ENCODE data around the gene PDYN. TPM values are rescaled to one million over a fixed set of nuclear protein-coding genes. Genes with fewer than 3 reads are reported as not detected.

Gene PDYN
- total and polyA plus RNA-seq, 8 donors: not detected

GRCh38 chr20:1952737-1953530 lies 40.9 kb downstream of the PDYN start:
- intact Hi-C loops (cut with DNase I; ENCODE audit: low total_unique reads): no loop called here
- H3K9me3 ChIP-seq: no peaks in the 10 kb centered on the region
- no peaks in the 10 kb centered on the region for H3K4me1 ChIP-seq
- TF ChIP-seq POLR2AphosphoS5 (IDR thresholded peaks at IDR 0.05) (no peak), POLR2A (IDR thresholded peaks at IDR 0.05) (no peak), EP300 (IDR thresholded peaks at IDR 0.05) (no peak)
- TF ChIP-seq, protein P1, sequence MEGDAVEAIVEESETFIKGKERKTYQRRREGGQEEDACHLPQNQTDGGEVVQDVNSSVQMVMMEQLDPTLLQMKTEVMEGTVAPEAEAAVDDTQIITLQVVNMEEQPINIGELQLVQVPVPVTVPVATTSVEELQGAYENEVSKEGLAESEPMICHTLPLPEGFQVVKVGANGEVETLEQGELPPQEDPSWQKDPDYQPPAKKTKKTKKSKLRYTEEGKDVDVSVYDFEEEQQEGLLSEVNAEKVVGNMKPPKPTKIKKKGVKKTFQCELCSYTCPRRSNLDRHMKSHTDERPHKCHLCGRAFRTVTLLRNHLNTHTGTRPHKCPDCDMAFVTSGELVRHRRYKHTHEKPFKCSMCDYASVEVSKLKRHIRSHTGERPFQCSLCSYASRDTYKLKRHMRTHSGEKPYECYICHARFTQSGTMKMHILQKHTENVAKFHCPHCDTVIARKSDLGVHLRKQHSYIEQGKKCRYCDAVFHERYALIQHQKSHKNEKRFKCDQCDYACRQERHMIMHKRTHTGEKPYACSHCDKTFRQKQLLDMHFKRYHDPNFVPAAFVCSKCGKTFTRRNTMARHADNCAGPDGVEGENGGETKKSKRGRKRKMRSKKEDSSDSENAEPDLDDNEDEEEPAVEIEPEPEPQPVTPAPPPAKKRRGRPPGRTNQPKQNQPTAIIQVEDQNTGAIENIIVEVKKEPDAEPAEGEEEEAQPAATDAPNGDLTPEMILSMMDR (IDR thresholded peaks at IDR 0.05): no peak
- H3K27me3 ChIP-seq: peaks cover 0 to 9% (median 0%) of the 10 kb centered on the region in 3 donors
- 47 to 60% (median 53%) methylated on average over 6 of the region's 6 CpGs for WGBS, 5 donors
- no peak overlapping the region for H3K4me3 ChIP-seq
- H3K27ac ChIP-seq: no peak overlapping the region
- no peak for DNase-seq
- no peaks in the 10 kb centered on the region for H3K36me3 ChIP-seq

- H3K9me3 ChIP-seq: no peaks in the 10 kb centered on the region
- intact Hi-C loops (cut with DNase I; ENCODE audit: low total_unique reads): no loop called here
- TF ChIP-seq POLR2A (IDR thresholded peaks at IDR 0.05): no peak
- no peak for TF ChIP-seq EP300 (IDR thresholded peaks at IDR 0.05)
- no peak for TF ChIP-seq POLR2AphosphoS5 (IDR thresholded peaks at IDR 0.05)
- TF ChIP-seq, protein P1 (IDR thresholded peaks at IDR 0.05): no peak
- DNase-seq: peak in 1 of 2 donors; percentile 4
- WGBS, 5 donors: 65 to 80% (median 66%) methylated on average over 11 of the region's 11 CpGs
- H3K4me1 ChIP-seq: peaks cover 6 to 13% (median 10%) of the 10 kb centered on the region in 4 donors
- no peaks in the 10 kb centered on the region for H3K36me3 ChIP-seq
- no peak overlapping the region for H3K27ac ChIP-seq
- peaks cover 0 to 21% (median 9%) of the 10 kb centered on the region in 3 donors for H3K27me3 ChIP-seq
- no peak overlapping the region for H3K4me3 ChIP-seq
These were observed 42.3 kb downstream of the PDYN start for GRCh38 chr20:1951436-1952115.

GRCh38 chr20:1950836-1951235 lies 43.0 kb downstream of the PDYN start:
- WGBS, 5 donors: 54 to 91% (median 62%) methylated on average over 7 of the region's 7 CpGs
- intact Hi-C loops (cut with DNase I; ENCODE audit: low total_unique reads): no loop called here
- Histone ChIP-seq H3K9me3 (no peaks in the 10 kb centered on the region), H3K27ac (no peak overlapping the region), H3K4me3 (no peak overlapping the region), H3K27me3 (peaks cover 0 to 29% (median 14%) of the 10 kb centered on the region in 3 donors), H3K36me3 (no peaks in the 10 kb centered on the region), H3K4me1 (peaks cover 6 to 19% (median 12%) of the 10 kb centered on the region in 4 donors)
- DNase-seq: no peak
- TF ChIP-seq EP300 (IDR thresholded peaks at IDR 0.05) (no peak), POLR2AphosphoS5 (IDR thresholded peaks at IDR 0.05) (no peak), POLR2A (IDR thresholded peaks at IDR 0.05) (no peak)
- TF ChIP-seq, protein P1 (IDR thresholded peaks at IDR 0.05): no peak

DNA sequence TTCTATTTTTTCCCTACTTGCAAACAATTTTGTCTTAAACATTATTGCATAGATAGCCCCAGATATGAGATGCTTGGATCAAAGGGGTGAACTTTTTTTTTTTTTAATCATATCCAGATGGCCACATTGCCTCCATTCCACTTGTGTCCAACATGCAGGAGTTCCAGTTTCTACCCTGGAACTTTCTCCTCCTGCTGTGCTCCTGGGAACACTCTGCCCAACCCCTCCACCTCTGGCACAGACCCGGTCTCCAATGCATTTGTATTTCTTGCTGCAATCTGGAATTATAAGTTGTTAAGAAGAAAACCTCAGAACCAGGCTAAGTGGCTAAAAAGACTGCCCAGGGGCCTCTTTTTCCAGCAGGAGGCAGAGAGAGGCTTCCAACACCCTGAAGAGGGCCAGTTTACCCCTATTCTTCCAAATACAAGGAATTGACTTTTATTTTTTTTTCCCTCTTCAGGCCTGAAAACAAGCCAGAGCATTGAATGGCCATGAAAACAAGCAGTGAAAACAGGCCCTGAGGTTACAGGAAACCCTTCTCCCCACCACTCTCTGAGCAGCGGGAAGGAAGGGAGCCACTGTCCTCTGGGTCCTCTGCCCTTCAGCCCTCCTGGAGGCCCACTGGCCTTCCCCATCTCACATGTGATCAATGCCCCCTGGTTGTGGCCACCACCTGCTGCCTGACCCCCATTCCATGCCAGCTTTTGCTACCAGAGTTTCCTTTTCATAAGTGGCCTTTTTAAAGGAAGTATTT lies 44.3 kb downstream of the PDYN start:
- Histone ChIP-seq H3K4me3 (no peak overlapping the region), H3K27ac (peak overlapping the region in 1 of 5 donors; percentile 10), H3K9me3 (no peaks in the 10 kb centered on the region), H3K27me3 (peaks cover 0 to 35% (median 14%) of the 10 kb centered on the region in 3 donors), H3K4me1 (peaks cover 10 to 29% (median 12%) of the 10 kb centered on the region in 4 donors), H3K36me3 (no peaks in the 10 kb centered on the region)
- intact Hi-C loops (cut with DNase I; ENCODE audit: low total_unique reads): no loop called here
- WGBS, 5 donors: 50 to 78% (median 60%) methylated on average over 2 of the region's 2 CpGs
- no peak for DNase-seq
- TF ChIP-seq, protein P1 (IDR thresholded peaks at IDR 0.05): no peak
- TF ChIP-seq EP300 (IDR thresholded peaks at IDR 0.05) (no peak), POLR2AphosphoS5 (IDR thresholded peaks at IDR 0.05) (no peak), POLR2A (IDR thresholded peaks at IDR 0.05) (no peak)

Data from stomach (tissue), 9 donors.